Neural cell (in vitro differentiated cells): ENCODE measurements around the gene DIP2C. TPM values are rescaled to one million over a fixed set of nuclear protein-coding genes. Genes with fewer than 3 reads are reported as not detected.

Experiments used
- H2AFZ ChIP-seq: fragments of 200-600, 300-800 bp; sonication (generic), shearing (Covaris generic); 2 replicates; pipeline ENCODE4 v1.6.0; 2014; ENCODE audit warnings: low read depth, mild to moderate bottlenecking, antibody characterized with exemption, low read length, moderate library complexity
- H3F3A ChIP-seq: fragments of 200-600 bp; shearing (Covaris generic); 2 replicates; pipeline ENCODE4 v1.6.1; 2016; ENCODE audit warnings: mild to moderate bottlenecking, moderate library complexity, mixed read lengths, antibody characterized with exemption, low read length; ENCODE audit not compliant: insufficient read depth, poor library complexity, severe bottlenecking
- H3K27ac ChIP-seq: fragments of 200-600, 300-800 bp; sonication (generic), shearing (Covaris generic); 2 replicates; pipeline ENCODE4 v1.5.1; 2014; ENCODE audit warnings: mild to moderate bottlenecking, low read length, moderate library complexity
- H3K27me3 ChIP-seq: fragments of 300-800, 200-600 bp; sonication (generic), shearing (Covaris generic); 2 replicates; pipeline ENCODE4 v1.6.0; 2014; ENCODE audit warnings: mild to moderate bottlenecking, low read depth, low read length, moderate library complexity; ENCODE audit not compliant: insufficient read depth
- H3K36me3 ChIP-seq: fragments of 300-800, 200-600 bp; sonication (generic), shearing (Covaris generic); 2 replicates; pipeline ENCODE4 v1.5.1; 2014; ENCODE audit warnings: mild to moderate bottlenecking, antibody characterized with exemption, low read length, moderate library complexity; ENCODE audit not compliant: insufficient read depth
- H3K4me2 ChIP-seq: fragments of 300-800, 200-600 bp; sonication (generic), shearing (Covaris generic); 2 replicates; pipeline ENCODE4 v1.6.0; 2014; ENCODE audit warnings: mild to moderate bottlenecking, low read length
- H3K4me3 ChIP-seq: fragments of 300-800, 200-600 bp; sonication (generic), shearing (Covaris generic); 2 replicates; pipeline ENCODE4 v1.5.1; 2014; ENCODE audit warnings: mild to moderate bottlenecking, low read length, moderate library complexity
- H3K79me2 ChIP-seq: fragments of 200-600 bp; shearing (Covaris generic); replicated peaks from 2 replicates; pipeline ENCODE4 v1.6.0; 2014; ENCODE audit warnings: mild to moderate bottlenecking, low read length, moderate library complexity; ENCODE audit not compliant: insufficient read depth
- H3K9ac ChIP-seq: fragments of 300-800, 200-600 bp; sonication (generic), shearing (Covaris generic); 2 replicates; pipeline ENCODE4 v1.6.1; 2016; ENCODE audit warnings: mild to moderate bottlenecking, low read length, mixed read lengths
- H3K9me2 ChIP-seq: fragments of 200-600 bp; shearing (Covaris generic); 2 replicates; pipeline ENCODE4 v1.6.1; 2016; ENCODE audit warnings: mild to moderate bottlenecking, low read length, mixed read lengths; ENCODE audit not compliant: insufficient read depth
- H3K9me3 ChIP-seq: fragments of 200-600, 300-800 bp; sonication (generic), shearing (Covaris generic); 2 replicates; pipeline ENCODE4 v1.6.1; 2016; ENCODE audit warnings: mild to moderate bottlenecking, mixed run types, low read length, moderate library complexity, mixed read lengths
- H4K20me1 ChIP-seq: fragments of 200-600 bp; shearing (Covaris generic); 2 replicates; pipeline ENCODE4 v1.6.1; 2016; ENCODE audit warnings: mild to moderate bottlenecking, mixed run types; ENCODE audit not compliant: insufficient read depth
- CTCF ChIP-seq: fragments of 450-650 bp; IDR thresholded peaks from 2 replicates; pipeline ENCODE4 v1.5.1; 2014; ENCODE audit warnings: antibody characterized with exemption, mild to moderate bottlenecking, moderate library complexity; ENCODE audit not compliant: poor library complexity, severe bottlenecking
- EP300 ChIP-seq: fragments of 450-650 bp; conservative IDR thresholded peaks from 2 replicates; pipeline ENCODE4 v1.6.1; 2014; ENCODE audit warnings: antibody characterized with exemption, mild to moderate bottlenecking, moderate library complexity; ENCODE audit not compliant: poor library complexity, severe bottlenecking
- EZH2 ChIP-seq: fragments of 200-600, 300-800 bp; shearing (Covaris generic), sonication (generic); IDR thresholded peaks from 2 replicates; pipeline ENCODE4 v1.6.1; 2014; ENCODE audit warnings: antibody characterized with exemption, low read length, borderline replicate concordance, mild to moderate bottlenecking; ENCODE audit not compliant: insufficient read depth, poor library complexity, severe bottlenecking
- POLR2AphosphoS5 ChIP-seq: IDR thresholded peaks from 2 replicates; pipeline ENCODE4 v1.6.1; 2012
- RAD21 ChIP-seq: fragments of 450-650 bp; conservative IDR thresholded peaks from 2 replicates; pipeline ENCODE4 v1.6.1; 2014; ENCODE audit warnings: antibody characterized with exemption, mild to moderate bottlenecking, moderate library complexity
- REST ChIP-seq: IDR thresholded peaks from 2 replicates; pipeline ENCODE4 v1.6.1; 2012; ENCODE audit warnings: borderline replicate concordance
- SMC3 ChIP-seq: fragments of 450-650 bp; conservative IDR thresholded peaks from 2 replicates; pipeline ENCODE4 v1.6.1; 2014; ENCODE audit warnings: antibody characterized with exemption, mild to moderate bottlenecking, moderate library complexity; ENCODE audit not compliant: poor library complexity
- TAF1 ChIP-seq: IDR thresholded peaks from 2 replicates; pipeline ENCODE4 v1.6.1; 2012; ENCODE audit warnings: low read depth
- polyA plus RNA-seq: library from polyadenylated mRNA; depleted of rRNA; stranded (reverse); fragments of >200 nt; gene quantifications from 2 replicates; pipeline ENCODE4 v1.2.3, GENCODE V29; 2014

Gene DIP2C
- polyA plus RNA-seq, 1 donor from 2014 or later, result 24.1 TPM

GRCh38 chr10:497289-497688, 192.2 kb downstream of the DIP2C start (continued):
- TF ChIP-seq REST, result no peak

GRCh38 chr10:494556-494955, 194.9 kb downstream of the DIP2C start:
- Histone ChIP-seq H3F3A (no peaks in the 10 kb centered on the region), H3K36me3 (no peaks in the 10 kb centered on the region), H3K27me3 (no peaks in the 10 kb centered on the region), H3K79me2 (peaks cover 59% of the 10 kb centered on the region), H3K9me3 (no peaks in the 10 kb centered on the region), H4K20me1 (peaks cover 21% of the 10 kb centered on the region), H3K4me3 (no peak overlapping the region), H3K4me2 (no peak overlapping the region), H3K9me2 (no peaks in the 10 kb centered on the region), H3K9ac (no peak overlapping the region), H2AFZ (no peak overlapping the region), H3K27ac (no peak overlapping the region)
- TF ChIP-seq RAD21, result no peak
- TF ChIP-seq EZH2, result no peak
- no peak for TF ChIP-seq CTCF
- no peak for TF ChIP-seq EP300

- Histone ChIP-seq H3K4me2 (no peak overlapping the region), H3K9ac (no peak overlapping the region), H3K9me2 (no peaks in the 10 kb centered on the region), H3K9me3 (no peaks in the 10 kb centered on the region), H4K20me1 (peaks cover 21% of the 10 kb centered on the region), H3K4me3 (no peak overlapping the region), H3K36me3 (no peaks in the 10 kb centered on the region), H3K27me3 (no peaks in the 10 kb centered on the region), H3K79me2 (peaks cover 57% of the 10 kb centered on the region), H3F3A (no peaks in the 10 kb centered on the region), H2AFZ (no peak overlapping the region), H3K27ac (no peak overlapping the region)
- TF ChIP-seq POLR2AphosphoS5 (no peak), RAD21 (no peak), SMC3 (no peak), EZH2 (no peak), TAF1 (no peak)
These were observed 195.3 kb downstream of the DIP2C start for GRCh38 chr10:494149-494542.
